GM19463 (cell line): ENCODE results near the gene RNF32.
"Not testable (repeated sequence)": the region's sequence is repeated elsewhere in the genome, so short reads cannot be mapped to it uniquely, and the experiment has no call there.

ENCODE experiments used
- ATAC-seq: cut with Tn5 transposase; IDR thresholded peaks from one replicate; pipeline ENCODE4 v1.9.1; 2021; ENCODE audit warnings: mild to moderate bottlenecking, moderate library complexity; ENCODE audit not compliant: unreplicated experiment

RNF32 gene

GRCh38 chr7:156612930-156613329 lies 27.6 kb upstream of the RNF32 start:
- ATAC-seq: no peak

GRCh38 chr7:156614434-156615264 lies 25.9 kb upstream of the RNF32 start:
- ATAC-seq: no peak

GRCh38 chr7:156616269-156617202 lies 24.0 kb upstream of the RNF32 start:
- no peak for ATAC-seq

GRCh38 chr7:156617215-156617614 lies 23.4 kb upstream of the RNF32 start:
- ATAC-seq: no peak

GRCh38 chr7:156618078-156618779 lies 22.3 kb upstream of the RNF32 start:
- ATAC-seq: no peak

GRCh38 chr7:156618780-156619367 lies 21.7 kb upstream of the RNF32 start:
- no peak for ATAC-seq

- ATAC-seq: not testable (repeated sequence)
These were observed 20.9 kb upstream of the RNF32 start for GRCh38 chr7:156619488-156620290.

- no peak for ATAC-seq
These were observed 20.3 kb upstream of the RNF32 start for GRCh38 chr7:156620291-156620675.

- ATAC-seq: no peak
These were observed 18.9 kb upstream of the RNF32 start for GRCh38 chr7:156621652-156622051.

- ATAC-seq: no peak
These were observed 15.0 kb upstream of the RNF32 start for GRCh38 chr7:156625580-156625979.

GRCh38 chr7:156626220-156626895 lies 14.2 kb upstream of the RNF32 start:
- ATAC-seq: no peak

GRCh38 chr7:156628562-156628961 lies 12.0 kb upstream of the RNF32 start:
- no peak for ATAC-seq

GRCh38 chr7:156629873-156630272 lies 10.7 kb upstream of the RNF32 start:
- no peak for ATAC-seq

- no peak for ATAC-seq
These were observed 6.5 kb upstream of the RNF32 start for GRCh38 chr7:156634117-156634516.

GRCh38 chr7:156635529-156636385 lies 4.8 kb upstream of the RNF32 start:
- no peak for ATAC-seq

GRCh38 chr7:156637093-156637492 lies 3.5 kb upstream of the RNF32 start:
- ATAC-seq: not testable (repeated sequence)

GRCh38 chr7:156638443-156639077 lies 2.0 kb upstream of the RNF32 start:
- no peak for ATAC-seq
